Neural crest cell (in vitro differentiated cells): Measurements from ENCODE around the gene ZC3H4. TPM values are rescaled to one million over a fixed set of nuclear protein-coding genes. Genes with fewer than 3 reads are reported as not detected.

Experiments
- DNase-seq: peaks from one replicate; pipeline ENCODE4 v3.0.0; 2021; ENCODE audit warnings: low read depth, mixed read lengths, low spot score
- H3K27ac Mint-ChIP-seq: one replicate; pipeline ENCODE4 v1.8.0; 2021; ENCODE audit warnings: mild to moderate bottlenecking, mixed read lengths; ENCODE audit not compliant: unreplicated experiment
- H3K27me3 Mint-ChIP-seq: 2 replicates; pipeline ENCODE4 v1.8.0; 2021; ENCODE audit warnings: low read depth, mild to moderate bottlenecking, mixed read lengths
- H3K36me3 Mint-ChIP-seq: 2 replicates; pipeline ENCODE4 v1.8.0; 2021; ENCODE audit warnings: low read depth, mild to moderate bottlenecking, mixed read lengths
- H3K4me1 Mint-ChIP-seq: 2 replicates; pipeline ENCODE4 v1.8.0; 2021; ENCODE audit warnings: mixed read lengths
- H3K4me3 Mint-ChIP-seq: one replicate; pipeline ENCODE4 v1.8.0; 2021; ENCODE audit warnings: mild to moderate bottlenecking, mixed read lengths
- H3K9me3 Mint-ChIP-seq: 2 replicates; pipeline ENCODE4 v1.8.0; 2021; ENCODE audit warnings: mixed read lengths
- total RNA-seq: library from RNA; stranded (reverse); gene quantifications from 2 replicates; pipeline ENCODE4 v1.2.1, GENCODE V29; 2021
- TF ChIP-seq, protein P1 (sequence below): fragments of 200-600 bp; sonication (generic); conservative IDR thresholded peaks from 2 replicates; pipeline ENCODE4 v1.5.0; 2021; ENCODE audit warnings: antibody characterized with exemption, mild to moderate bottlenecking

Gene ZC3H4
- total RNA-seq, 1 donor from 2014 or later, result 104 TPM

DNA sequence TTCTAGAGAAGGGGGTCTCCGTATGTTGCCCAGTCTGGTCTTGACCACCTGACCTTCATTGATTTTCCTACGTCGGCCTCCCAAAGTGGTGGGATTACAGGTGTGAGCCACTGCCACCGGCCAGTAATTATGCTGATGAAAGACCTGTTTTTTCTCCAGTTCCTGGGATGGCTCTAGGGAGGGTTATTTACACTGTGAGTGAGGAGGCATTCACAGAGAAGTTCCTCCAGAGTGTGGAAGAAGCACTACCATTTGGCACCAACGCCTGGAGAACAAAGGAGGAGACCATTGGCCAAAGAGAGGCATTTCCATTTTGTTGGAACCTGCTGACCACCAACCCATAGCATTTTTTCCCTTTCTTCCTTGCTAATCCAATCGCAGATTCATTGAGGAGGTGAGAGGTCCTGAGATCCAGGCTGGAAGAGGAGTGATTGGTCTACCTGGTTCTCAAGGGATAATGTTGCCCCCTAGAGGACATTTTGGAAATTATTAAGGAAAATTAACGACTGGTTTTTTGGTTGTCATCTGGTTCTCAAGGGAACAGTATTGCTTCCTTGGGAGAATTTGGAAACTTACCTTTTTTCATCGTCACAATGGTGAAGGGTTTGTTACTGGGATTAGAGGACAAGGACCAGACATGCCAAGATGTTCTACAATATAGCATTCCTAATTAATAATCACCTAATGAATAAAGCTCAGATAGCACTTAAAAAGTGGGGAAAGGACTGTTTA lies 11.5 kb upstream of the ZC3H4 start:
- peak; percentile 12 for DNase-seq
- TF ChIP-seq, protein P1, sequence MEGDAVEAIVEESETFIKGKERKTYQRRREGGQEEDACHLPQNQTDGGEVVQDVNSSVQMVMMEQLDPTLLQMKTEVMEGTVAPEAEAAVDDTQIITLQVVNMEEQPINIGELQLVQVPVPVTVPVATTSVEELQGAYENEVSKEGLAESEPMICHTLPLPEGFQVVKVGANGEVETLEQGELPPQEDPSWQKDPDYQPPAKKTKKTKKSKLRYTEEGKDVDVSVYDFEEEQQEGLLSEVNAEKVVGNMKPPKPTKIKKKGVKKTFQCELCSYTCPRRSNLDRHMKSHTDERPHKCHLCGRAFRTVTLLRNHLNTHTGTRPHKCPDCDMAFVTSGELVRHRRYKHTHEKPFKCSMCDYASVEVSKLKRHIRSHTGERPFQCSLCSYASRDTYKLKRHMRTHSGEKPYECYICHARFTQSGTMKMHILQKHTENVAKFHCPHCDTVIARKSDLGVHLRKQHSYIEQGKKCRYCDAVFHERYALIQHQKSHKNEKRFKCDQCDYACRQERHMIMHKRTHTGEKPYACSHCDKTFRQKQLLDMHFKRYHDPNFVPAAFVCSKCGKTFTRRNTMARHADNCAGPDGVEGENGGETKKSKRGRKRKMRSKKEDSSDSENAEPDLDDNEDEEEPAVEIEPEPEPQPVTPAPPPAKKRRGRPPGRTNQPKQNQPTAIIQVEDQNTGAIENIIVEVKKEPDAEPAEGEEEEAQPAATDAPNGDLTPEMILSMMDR, result peak; percentile 87
- Mint-ChIP-seq H3K4me1 (peaks cover 14% of the 10 kb centered on the region), H3K9me3 (no peaks in the 10 kb centered on the region), H3K36me3 (no peaks in the 10 kb centered on the region), H3K27me3 (no peaks in the 10 kb centered on the region), H3K27ac (no peak overlapping the region), H3K4me3 (peak overlapping the region; percentile 70)

DNA sequence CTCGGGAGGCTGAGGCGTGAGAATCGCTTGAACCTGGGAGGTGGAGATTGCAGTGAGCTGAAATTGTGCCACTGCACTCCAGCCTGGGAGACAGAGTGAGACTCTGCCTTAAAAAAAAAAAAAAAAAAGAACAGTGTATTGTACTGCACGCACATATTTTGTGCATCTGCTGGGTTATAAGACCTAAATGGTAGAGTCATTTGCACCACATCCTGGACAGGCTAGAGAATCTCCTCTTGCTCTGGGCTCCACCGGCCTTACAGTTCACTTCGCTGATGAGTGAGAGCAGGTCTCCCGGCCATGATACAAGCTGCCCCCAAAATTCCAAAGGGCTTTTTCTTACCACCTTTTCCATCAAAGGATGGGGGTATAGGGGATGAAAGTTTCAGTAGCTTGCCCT lies 9.8 kb upstream of the ZC3H4 start:
- DNase-seq, result no peak
- no peak overlapping the region for H3K27ac Mint-ChIP-seq
- no peaks in the 10 kb centered on the region for H3K27me3 Mint-ChIP-seq
- TF ChIP-seq, protein P1, result no peak
- H3K4me3 Mint-ChIP-seq, result no peak overlapping the region
- peaks cover 14% of the 10 kb centered on the region for H3K4me1 Mint-ChIP-seq
- no peaks in the 10 kb centered on the region for H3K36me3 Mint-ChIP-seq
- no peaks in the 10 kb centered on the region for H3K9me3 Mint-ChIP-seq

DNA sequence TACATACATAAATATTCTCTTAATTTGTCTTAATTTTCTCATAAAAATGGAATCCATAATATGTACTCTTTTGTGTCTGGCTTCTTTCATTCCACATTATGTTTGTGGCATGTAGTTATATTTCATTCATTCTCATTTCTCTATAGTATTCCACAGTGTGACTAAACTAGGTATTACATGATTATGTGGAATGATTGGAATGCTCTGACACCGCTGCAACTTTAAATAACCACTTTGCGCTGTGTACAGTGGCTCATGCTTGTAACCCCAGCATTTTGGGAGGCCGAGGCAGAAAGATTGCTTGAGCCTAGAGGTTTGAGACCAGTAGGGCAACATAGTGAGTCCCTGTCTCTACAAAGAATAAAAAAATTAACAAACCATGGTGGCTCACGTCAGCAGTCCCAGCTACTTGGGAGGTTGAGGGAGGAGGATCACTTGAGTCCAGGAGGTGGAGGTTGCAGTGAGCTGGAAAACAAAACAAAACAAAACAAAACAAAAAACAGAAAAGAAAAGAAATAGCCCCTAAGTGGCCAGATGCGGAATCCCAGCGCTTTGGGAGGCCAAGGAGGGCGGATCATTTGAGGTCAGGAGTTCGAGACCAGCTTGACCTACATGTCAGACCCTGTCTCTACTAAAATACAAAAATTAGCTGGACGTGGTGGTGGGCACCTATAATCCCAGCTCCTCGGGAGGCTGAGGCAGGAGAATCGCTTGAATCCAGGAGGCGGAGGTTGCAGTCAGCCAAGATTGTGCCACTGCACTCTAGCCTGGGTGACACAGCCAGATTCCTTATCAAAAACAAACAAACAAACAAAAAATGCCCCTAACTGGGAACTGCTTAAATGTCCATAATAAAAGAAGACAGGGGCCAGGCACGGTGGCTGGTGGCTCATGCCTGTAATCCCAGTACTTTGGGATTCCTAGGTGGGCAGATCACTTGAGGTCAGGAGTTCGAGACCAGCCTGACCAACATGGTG lies 9.1 kb upstream of the ZC3H4 start:
- no peaks in the 10 kb centered on the region for H3K36me3 Mint-ChIP-seq
- H3K4me1 Mint-ChIP-seq, result peaks cover 14% of the 10 kb centered on the region
- no peak for DNase-seq
- peak overlapping the region; percentile 8 for H3K27ac Mint-ChIP-seq
- no peak overlapping the region for H3K4me3 Mint-ChIP-seq
- no peaks in the 10 kb centered on the region for H3K9me3 Mint-ChIP-seq
- H3K27me3 Mint-ChIP-seq, result no peaks in the 10 kb centered on the region
- TF ChIP-seq, protein P1, result no peak

DNA sequence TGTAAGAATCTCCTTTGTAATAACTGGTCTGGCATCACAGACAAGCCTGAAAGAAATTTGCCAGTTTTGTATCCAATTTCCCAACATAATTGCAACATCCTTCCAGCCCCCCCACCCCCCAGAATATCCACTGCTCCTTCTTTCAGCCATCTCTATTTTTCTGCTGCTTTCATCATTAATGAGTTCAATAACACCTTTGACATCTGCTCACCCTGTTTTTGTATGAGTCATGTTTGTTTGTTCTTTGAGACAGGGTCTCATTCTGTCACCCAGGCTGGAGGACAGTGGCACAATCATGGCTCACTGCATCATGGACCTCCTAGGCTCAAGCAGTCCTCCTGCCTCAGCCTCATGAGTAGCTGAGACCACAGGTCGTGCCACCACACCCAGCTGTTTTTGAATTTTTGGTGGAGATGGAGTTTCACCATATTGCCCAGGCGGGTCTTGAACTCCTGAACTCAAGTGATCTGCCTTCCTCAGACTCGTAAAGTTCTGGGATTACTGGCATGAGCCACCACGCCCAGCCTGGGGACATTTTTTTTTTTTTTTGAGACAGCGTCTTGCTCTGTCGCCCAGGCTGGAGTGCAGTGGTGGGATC lies 7.0 kb upstream of the ZC3H4 start:
- Mint-ChIP-seq H3K27me3 (no peaks in the 10 kb centered on the region), H3K4me3 (no peak overlapping the region), H3K9me3 (no peaks in the 10 kb centered on the region), H3K27ac (no peak overlapping the region), H3K36me3 (no peaks in the 10 kb centered on the region), H3K4me1 (peaks cover 14% of the 10 kb centered on the region)
- DNase-seq, result no peak
- TF ChIP-seq, protein P1, result no peak

DNA sequence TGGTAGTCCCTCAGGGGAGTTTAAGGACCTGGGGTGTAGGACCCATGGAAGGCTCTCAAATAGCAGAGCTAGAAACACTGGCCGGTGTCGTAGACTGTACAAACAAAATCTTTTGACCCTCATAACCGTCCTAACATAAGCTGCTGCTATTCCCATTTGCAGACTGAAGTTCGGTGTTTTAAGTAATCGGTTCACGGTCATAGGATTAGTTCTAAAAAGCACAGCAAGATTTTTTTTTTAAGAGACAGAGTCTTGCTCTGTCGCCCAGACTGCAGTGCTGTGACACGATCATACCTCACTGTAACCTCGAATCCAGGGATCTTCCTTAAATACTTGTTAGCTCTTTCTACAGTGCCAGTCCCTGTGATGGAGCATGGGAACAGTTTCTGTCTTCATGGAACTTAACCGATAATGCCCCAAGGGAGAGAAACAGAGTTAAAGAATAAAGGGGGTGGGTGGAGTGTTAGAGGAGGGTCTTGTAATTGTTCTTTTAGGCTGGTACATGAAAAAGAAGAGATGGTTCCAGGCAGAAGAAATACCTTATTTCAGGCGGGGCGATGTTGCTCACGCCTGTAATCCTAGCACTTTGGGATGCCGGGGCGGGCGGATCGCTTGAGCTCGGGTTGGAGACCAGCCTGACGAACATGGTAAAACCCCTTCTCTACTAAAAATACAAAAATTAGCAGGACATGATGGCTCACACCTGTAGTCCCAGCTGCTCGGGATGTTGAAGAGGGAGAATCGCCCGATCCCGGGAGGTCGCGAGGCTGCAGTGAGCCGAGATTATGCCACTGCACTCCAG lies 475 bp upstream of the ZC3H4 start:
- TF ChIP-seq, protein P1, result no peak
- no peaks in the 10 kb centered on the region for H3K9me3 Mint-ChIP-seq
- peak overlapping the region; percentile 99 for H3K27ac Mint-ChIP-seq
- H3K36me3 Mint-ChIP-seq, result peaks cover 8% of the 10 kb centered on the region
- peaks cover 29% of the 10 kb centered on the region for H3K4me1 Mint-ChIP-seq
- peaks cover 5% of the 10 kb centered on the region for H3K27me3 Mint-ChIP-seq
- H3K4me3 Mint-ChIP-seq, result peak overlapping the region; percentile 93
- no peak for DNase-seq
